NCI-H526 (cell line): ENCODE data around the gene HHATL.

ENCODE experiments used
- DNase-seq, 2 experiments: peaks; one replicate each; lab custom pipeline; 2025; lab: John Stamatoyannopoulos, UW

HHATL gene

GRCh38 chr3:42712688-42713372 lies 10.2 kb upstream of the HHATL start:
- DNase-seq = no peak

DNA sequence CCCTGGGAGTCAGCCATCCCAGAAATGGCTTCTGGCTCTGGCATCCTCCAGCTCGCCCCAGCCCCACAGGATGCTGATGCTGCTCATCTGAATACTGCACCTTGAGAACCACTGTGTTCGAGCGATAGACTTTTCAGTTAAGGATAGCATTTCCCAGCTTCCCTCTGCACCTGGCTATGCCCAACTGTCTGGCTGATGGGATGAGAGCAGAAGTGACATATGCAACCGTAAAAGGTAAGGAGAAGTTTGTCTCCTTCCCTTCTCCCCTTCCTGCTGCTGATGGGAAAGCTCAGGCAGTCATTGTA lies 9.7 kb upstream of the HHATL start:
- no peak for DNase-seq

DNA sequence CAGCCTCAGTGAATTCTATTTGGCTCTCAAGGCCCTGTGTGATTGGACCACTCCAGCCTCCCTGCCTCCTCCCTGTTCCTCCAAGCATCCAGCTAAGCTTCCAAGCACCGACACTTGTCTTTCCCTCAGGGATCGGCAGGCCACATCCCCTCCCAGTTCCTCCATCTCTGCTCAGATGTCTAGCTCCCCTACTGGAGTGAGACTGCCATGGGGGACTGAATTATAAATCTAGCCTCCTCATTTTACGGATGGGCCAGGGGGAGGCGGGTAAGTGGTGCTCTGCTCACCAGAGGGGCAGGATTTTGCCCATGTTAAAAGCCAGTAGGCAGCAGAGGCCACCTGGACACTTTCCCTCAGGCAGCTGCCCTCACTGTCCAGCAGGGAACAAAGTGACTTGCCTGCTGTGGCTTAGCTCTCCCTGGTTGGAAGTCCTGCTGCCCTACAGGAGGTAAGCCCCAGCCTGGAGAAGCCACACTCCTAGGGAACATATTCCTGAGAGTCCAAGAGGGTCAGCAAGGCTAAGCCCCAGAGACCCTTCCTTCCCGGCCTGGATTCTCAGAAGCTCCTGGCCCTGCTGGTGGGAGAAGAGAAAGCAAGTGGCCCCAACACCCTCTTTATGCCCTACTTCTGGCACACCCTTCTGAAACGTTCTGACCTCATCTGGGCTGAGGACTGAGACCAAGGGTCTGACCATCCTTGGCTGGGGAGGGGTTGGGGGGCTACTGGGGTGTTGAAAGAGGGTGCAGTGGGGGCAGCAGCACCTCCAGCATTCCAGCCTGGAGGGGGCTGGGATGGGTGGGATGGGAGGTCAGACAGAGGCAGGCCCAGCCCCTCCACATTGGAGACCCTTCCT lies 9.1 kb upstream of the HHATL start:
- no peak for DNase-seq

- DNase-seq = no peak
Measured at GRCh38 chr3:42710323-42711021, 7.9 kb upstream of the HHATL start.

GRCh38 chr3:42709621-42710020 lies 7.0 kb upstream of the HHATL start:
- DNase-seq = no peak

DNA sequence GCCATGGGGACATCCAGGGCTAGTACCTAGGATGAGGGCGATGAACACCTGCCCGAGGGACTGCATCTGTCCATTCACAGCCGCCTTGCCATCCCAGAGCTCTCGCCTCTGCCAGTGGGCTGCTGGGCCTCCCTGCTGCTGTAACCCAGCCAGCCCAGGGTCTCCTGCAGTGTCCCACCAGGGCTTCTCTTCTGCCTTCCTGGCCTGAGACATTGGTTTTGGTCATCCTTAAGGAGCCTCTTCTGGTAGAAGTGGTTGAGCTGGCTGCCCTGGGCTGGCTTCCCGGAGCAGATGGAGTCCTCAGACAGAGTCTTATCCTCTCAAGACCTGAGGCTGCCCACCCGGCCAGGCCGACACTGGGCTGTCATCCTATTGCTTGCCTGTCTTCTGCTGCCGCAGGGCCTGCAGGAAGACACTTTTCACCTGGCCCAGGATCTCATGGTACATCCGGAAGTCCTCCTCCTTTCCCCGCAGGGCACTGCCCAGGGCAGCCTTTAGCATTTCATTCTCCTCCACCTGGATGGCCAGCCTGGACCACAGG lies 6.1 kb upstream of the HHATL start:
- no peak for DNase-seq

DNA sequence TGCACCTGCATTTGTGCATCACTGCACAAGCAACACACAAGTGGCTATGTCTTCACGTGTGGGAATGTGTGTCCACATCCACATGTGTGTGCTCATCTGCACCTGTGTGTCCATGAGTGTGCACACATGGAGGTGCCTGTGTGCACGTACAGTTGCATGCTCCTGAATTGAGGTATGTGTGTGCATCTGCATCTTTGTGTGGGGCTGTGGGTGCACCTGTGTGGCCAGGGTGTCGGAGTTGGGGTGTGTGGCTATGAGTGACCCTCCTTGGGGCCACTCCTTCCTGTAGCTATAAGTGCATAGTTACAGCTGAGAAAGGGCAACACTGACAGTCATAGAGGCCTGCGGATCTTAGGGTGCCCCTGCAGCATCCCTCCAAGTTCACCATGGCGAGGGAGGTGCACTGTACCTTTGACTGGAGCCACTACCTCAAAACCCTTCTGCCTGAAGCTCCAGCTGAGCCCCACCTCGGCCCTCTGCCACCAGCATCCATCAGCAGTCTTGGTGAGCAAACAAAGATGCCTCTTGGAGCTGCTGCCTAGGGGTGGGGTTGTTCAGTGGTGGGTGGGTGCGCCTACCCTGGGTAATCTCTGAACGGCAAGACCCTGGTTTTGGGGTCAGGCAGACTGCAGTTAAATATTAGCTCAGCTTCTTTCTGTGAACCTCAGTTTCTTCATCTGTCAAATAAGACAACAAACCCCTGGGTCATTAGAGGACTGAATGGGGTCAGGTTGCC lies 5.2 kb upstream of the HHATL start:
- no peak for DNase-seq

- no peak for DNase-seq
Measured at GRCh38 chr3:42706721-42707619, 4.4 kb upstream of the HHATL start.

DNA sequence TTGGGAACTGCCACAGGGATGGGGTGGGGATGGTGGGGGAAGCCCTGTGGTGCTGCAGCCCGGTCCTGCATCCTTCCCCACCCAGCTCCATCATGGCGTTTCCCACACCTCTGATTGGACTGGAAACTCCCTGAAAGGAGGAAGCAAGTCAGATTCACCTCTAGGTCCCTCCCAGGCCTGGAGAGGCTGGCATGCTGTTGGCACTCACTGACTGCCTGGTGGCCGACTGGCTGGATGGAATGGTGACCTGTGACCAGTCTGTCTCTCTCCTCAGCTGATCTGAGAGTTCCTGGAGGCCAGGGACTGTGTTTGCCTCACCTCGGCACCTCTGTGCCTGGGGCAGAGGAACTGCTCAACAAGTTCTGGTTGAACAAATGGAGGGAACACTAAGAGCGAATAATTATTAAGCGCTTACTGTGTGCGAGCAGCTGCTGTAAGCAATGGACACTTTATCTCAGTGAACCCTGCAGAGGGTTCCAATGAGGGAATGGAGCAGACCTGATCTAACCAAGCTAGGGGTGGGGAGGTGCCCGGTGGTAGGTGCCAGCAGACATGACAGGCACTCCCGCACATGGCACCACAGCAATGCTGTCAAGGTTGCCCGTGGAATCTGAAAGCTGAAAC lies 3.5 kb upstream of the HHATL start:
- no peak for DNase-seq

DNA sequence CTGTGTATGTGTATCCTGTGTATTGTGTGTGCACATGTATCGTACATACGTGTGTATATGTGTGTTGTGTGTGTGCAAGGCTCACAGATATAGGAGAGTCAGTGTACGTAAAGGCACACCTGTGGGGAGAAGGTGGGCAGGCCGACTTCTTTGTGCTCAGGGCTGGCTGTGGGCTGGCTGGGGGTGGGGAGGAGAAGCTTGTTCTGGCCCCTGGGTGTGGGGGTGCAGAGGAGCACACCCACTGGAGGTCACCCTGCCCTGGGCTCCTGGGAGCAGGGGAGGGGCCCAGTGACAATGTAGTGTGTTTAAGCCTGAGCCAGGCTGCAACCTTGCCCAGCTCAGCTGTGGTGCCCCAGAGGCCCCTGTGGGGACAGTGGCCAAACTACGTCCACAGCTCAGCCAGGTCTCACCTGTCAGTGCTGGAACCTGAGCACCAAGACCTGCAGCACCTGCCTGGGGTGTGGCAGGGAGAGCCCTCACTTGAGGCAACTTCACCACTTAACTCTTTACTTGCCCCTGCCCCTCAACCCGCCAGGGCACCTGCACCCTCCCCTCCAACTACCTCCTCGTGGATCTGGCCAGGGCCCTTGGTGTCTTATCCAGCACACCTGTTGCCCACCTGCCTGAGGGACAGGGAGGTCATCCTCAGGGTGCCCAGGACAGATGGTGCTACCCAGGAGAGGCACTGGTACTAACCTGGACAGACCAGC lies 2.6 kb upstream of the HHATL start:
- DNase-seq = no peak

- DNase-seq = no peak
Measured at GRCh38 chr3:42704136-42704841, 1.7 kb upstream of the HHATL start.

- DNase-seq = no peak
Measured at GRCh38 chr3:42703695-42704025, 1.1 kb upstream of the HHATL start.

- DNase-seq = no peak
Measured at GRCh38 chr3:42702982-42703694, 540 bp upstream of the HHATL start.

- DNase-seq = no peak
Measured at GRCh38 chr3:42701371-42702065, 1.1 kb downstream of the HHATL start.

GRCh38 chr3:42700366-42701288 lies 2.0 kb downstream of the HHATL start:
- no peak for DNase-seq

- no peak for DNase-seq
Measured at GRCh38 chr3:42699511-42699971, 3.1 kb downstream of the HHATL start.

DNA sequence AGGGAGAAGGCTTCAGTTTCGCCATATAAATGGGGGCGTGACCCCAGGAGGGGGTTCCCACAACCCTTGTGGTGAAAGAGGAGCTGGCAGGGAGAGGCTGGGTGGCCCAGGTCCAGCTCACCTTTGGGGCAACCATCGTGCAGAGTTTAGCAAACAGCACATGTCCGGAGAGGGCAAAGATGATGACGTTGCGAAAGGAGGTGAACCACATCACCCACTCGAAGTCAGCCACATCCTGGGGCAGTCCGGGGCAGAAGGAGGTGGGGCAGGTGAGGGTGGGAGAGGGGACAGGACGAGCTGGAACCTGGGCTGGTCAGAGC lies 3.7 kb downstream of the HHATL start:
- no peak for DNase-seq
